Glutamatergic neuron (in vitro differentiated cells): ENCODE data around the gene HOXB6. TPM values are rescaled to one million over a fixed set of nuclear protein-coding genes. Genes with fewer than 3 reads are reported as not detected.

ENCODE experiments used
- DNase-seq: peaks from one replicate; pipeline ENCODE4 v3.0.0; 2022
- H3K27ac Mint-ChIP-seq: one replicate; pipeline ENCODE4 v1.8.0; 2020; ENCODE audit warnings: mild to moderate bottlenecking, mixed read lengths, inconsistent platforms; ENCODE audit not compliant: unreplicated experiment
- H3K27me3 Mint-ChIP-seq: one replicate; pipeline ENCODE4 v1.8.0; 2020; ENCODE audit warnings: mild to moderate bottlenecking, moderate library complexity, mixed read lengths, inconsistent platforms; ENCODE audit not compliant: unreplicated experiment
- H3K36me3 Mint-ChIP-seq: one replicate; pipeline ENCODE4 v1.8.0; 2020; ENCODE audit warnings: mild to moderate bottlenecking, mixed read lengths, inconsistent platforms; ENCODE audit not compliant: unreplicated experiment
- H3K4me1 Mint-ChIP-seq: one replicate; pipeline ENCODE4 v1.8.0; 2020; ENCODE audit warnings: mild to moderate bottlenecking, low read depth, mixed read lengths, inconsistent platforms; ENCODE audit not compliant: unreplicated experiment
- H3K4me3 Mint-ChIP-seq: one replicate; pipeline ENCODE4 v1.8.0; 2020; ENCODE audit warnings: mild to moderate bottlenecking, mixed read lengths, inconsistent platforms; ENCODE audit not compliant: unreplicated experiment
- H3K9me3 Mint-ChIP-seq: one replicate; pipeline ENCODE4 v1.8.0; 2020; ENCODE audit warnings: mild to moderate bottlenecking, moderate library complexity, mixed read lengths, inconsistent platforms; ENCODE audit not compliant: unreplicated experiment
- CTCF ChIP-seq: fragments of 200-600 bp; sonication (generic); IDR thresholded peaks from one replicate; pipeline ENCODE4 v1.5.0; 2021; ENCODE audit not compliant: partially characterized antibody, unreplicated experiment
- total RNA-seq: library from RNA; stranded (reverse); fragmentation: NEBNext Ultra II Directional; extraction: Animal tissue kit (Norgen Biotek cat#: 25700); gene quantifications from one replicate; pipeline ENCODE4 v1.2.1, GENCODE V29; 2021; ENCODE audit not compliant: unreplicated experiment

The HOXB6 gene
- total RNA-seq, 1 donor from 2014 or later = not detected

DNA sequence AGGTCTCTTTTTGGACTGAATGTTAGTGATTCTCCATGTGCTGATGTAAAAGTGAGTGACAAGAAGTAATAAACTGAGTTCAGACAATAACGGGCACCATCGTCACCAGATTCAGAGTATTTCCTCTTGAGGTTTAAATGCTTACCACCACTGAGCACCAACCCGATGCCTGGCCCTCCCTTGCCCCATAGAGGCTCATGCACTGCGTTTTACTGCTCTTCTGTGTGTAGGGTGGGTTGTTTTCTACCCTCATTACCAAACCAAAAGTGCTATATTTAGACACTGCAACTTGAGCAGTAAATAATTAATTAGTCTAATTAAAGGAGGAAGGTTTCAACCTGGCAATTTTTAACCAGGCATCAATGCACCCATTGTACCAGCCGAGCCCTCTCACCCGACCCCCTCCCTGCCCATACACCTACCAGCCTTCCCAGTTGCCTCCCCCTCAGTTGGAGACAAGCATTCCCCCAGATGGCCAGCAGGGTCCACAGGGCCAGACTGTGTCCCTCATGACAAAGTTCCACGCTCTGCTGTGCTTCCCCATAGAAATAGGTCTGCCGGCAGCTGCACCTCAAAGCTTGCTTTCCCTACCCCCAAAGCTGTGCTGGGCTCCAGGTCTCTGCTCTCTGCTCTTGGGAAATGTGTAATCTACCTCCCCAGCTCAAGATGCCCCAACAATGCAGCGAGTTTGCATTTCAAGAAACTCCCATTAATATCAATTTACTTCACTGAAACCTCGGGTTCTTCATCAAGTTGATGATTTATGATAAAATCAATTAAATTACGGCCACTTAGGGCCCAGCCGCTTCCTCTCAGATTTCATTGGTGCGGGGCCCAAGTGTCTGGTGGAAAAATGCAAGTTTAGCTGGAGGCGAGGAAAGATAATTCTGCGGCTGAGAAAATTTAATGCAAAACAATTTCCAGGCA is 42.6 kb downstream of the HOXB6 start:
- DNase-seq = no peak
- no peaks in the 10 kb centered on the region for H3K36me3 Mint-ChIP-seq
- peaks cover 6% of the 10 kb centered on the region for H3K9me3 Mint-ChIP-seq
- H3K27me3 Mint-ChIP-seq = peaks cover 40% of the 10 kb centered on the region
- peaks cover 3% of the 10 kb centered on the region for H3K4me1 Mint-ChIP-seq
- H3K27ac Mint-ChIP-seq = no peak overlapping the region
- TF ChIP-seq CTCF = peak; percentile 16
- H3K4me3 Mint-ChIP-seq = no peak overlapping the region

- no peak for TF ChIP-seq CTCF
- DNase-seq = no peak
- Mint-ChIP-seq H3K4me1 (peaks cover 5% of the 10 kb centered on the region), H3K27me3 (peaks cover 51% of the 10 kb centered on the region), H3K9me3 (peaks cover 8% of the 10 kb centered on the region), H3K27ac (no peak overlapping the region), H3K36me3 (no peaks in the 10 kb centered on the region), H3K4me3 (no peak overlapping the region)
These were observed 44.7 kb downstream of the HOXB6 start for GRCh38 chr17:48559840-48560817.

DNA sequence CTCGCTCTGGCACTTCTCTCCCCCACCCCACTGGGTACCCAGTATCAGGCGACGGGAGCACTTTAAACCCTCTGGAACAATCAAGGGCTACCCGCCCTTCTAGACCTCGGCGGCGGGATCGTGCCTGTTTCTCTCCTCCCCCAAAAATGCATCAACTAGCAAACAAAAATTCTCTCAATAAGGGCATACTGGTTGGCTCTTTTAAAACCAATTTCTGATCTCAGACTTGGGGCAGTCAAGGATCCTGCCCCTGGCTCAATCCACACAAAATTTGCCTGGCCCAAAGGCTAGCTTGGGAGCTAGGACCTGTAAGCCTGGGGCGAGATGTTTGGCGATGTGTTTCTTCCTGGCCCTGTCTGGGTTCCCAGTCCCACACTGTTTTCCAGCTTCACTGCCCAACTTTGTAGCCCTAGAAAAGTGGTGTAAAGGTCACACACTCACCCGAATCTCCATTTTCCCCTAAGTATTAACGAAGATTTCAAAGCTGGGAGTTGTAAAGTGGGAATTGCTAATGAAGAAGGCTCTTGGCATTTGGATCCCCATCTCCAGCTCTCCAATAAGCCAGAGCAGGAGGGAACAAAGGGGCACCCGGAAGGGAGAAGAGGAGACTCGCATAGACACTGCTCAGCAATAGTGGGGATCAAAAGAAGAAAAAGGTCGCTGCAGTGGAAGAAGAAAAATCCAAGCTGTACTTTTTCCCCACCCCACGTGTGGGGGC is 45.5 kb downstream of the HOXB6 start:
- peaks cover 11% of the 10 kb centered on the region for H3K9me3 Mint-ChIP-seq
- peaks cover 56% of the 10 kb centered on the region for H3K27me3 Mint-ChIP-seq
- no peak overlapping the region for H3K27ac Mint-ChIP-seq
- H3K4me3 Mint-ChIP-seq = no peak overlapping the region
- H3K36me3 Mint-ChIP-seq = no peaks in the 10 kb centered on the region
- peaks cover 5% of the 10 kb centered on the region for H3K4me1 Mint-ChIP-seq
- no peak for TF ChIP-seq CTCF
- DNase-seq = no peak

GRCh38 chr17:48558831-48559121 is 46.0 kb downstream of the HOXB6 start:
- peaks cover 11% of the 10 kb centered on the region for H3K9me3 Mint-ChIP-seq
- no peak overlapping the region for H3K4me3 Mint-ChIP-seq
- TF ChIP-seq CTCF = no peak
- H3K27ac Mint-ChIP-seq = no peak overlapping the region
- no peak for DNase-seq
- H3K36me3 Mint-ChIP-seq = no peaks in the 10 kb centered on the region
- peaks cover 5% of the 10 kb centered on the region for H3K4me1 Mint-ChIP-seq
- H3K27me3 Mint-ChIP-seq = peaks cover 58% of the 10 kb centered on the region
